ENCODE results near the gene PHF12.

Gene PHF12

GRCh38 chr17:28874750-28875149, 76.6 kb downstream of the PHF12 start:
- H3K36me3 ChIP-seq, result peaks cover 12 to 24% (median 17%) of the 10 kb centered on the region in 3 donors
- H3K27me3 ChIP-seq, result no peaks in the 10 kb centered on the region
- H3K27ac ChIP-seq, result no peak overlapping the region
- H3K4me1 ChIP-seq, result no peaks in the 10 kb centered on the region
- intact Hi-C loops (cut with DNase I; ENCODE audit: low total_unique reads), result no loop called here
- no peak overlapping the region for H3K4me3 ChIP-seq
- TF ChIP-seq, protein P1, sequence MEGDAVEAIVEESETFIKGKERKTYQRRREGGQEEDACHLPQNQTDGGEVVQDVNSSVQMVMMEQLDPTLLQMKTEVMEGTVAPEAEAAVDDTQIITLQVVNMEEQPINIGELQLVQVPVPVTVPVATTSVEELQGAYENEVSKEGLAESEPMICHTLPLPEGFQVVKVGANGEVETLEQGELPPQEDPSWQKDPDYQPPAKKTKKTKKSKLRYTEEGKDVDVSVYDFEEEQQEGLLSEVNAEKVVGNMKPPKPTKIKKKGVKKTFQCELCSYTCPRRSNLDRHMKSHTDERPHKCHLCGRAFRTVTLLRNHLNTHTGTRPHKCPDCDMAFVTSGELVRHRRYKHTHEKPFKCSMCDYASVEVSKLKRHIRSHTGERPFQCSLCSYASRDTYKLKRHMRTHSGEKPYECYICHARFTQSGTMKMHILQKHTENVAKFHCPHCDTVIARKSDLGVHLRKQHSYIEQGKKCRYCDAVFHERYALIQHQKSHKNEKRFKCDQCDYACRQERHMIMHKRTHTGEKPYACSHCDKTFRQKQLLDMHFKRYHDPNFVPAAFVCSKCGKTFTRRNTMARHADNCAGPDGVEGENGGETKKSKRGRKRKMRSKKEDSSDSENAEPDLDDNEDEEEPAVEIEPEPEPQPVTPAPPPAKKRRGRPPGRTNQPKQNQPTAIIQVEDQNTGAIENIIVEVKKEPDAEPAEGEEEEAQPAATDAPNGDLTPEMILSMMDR (IDR thresholded peaks at IDR 0.05), result no peak
- H3K9me3 ChIP-seq, result no peaks in the 10 kb centered on the region
- DNase-seq, result no peak

GRCh38 chr17:28873839-28874238, 77.5 kb downstream of the PHF12 start:
- Histone ChIP-seq H3K27ac (no peak overlapping the region), H3K4me3 (no peak overlapping the region)
- intact Hi-C loops (cut with DNase I; ENCODE audit: low total_unique reads), result no loop called here

DNA sequence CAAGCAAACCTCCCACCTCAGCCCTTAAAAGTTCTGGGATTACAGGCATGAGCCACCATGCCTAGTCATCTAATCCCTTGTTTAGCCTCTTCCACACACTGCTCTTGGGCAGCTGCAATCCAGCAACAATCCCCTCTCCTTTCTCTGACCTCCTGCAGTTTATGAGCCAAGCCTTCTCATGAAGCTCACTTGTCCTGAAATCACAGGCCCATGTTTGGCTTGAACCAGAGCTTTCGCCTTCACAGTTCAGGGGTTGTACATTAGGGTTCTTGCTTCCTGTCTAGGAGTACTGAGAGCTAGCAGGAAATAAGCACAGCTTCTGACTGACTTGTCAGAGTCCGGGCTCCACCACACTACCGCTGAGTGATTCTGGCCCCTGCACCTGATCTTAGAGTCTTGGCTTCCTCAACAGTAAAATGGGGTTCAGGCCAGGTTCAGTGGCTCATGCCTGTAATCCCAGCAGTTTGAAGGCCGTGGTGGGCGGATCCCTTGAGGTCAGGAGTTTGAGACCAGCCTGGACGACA, 80.2 kb downstream of the PHF12 start:
- Histone ChIP-seq H3K36me3 (no peaks in the 10 kb centered on the region), H3K9me3 (no peaks in the 10 kb centered on the region), H3K4me1 (no peaks in the 10 kb centered on the region), H3K27me3 (no peaks in the 10 kb centered on the region), H3K4me3 (no peak overlapping the region), H3K27ac (no peak overlapping the region)
- no peak for DNase-seq
- TF ChIP-seq, protein P1 (IDR thresholded peaks at IDR 0.05), result no peak
- intact Hi-C loops (cut with DNase I; ENCODE audit: low total_unique reads), result no loop called here

More at GRCh38 chr17:28873839-28874238, 77.5 kb downstream of the PHF12 start:
- H3K9me3 ChIP-seq, result no peaks in the 10 kb centered on the region
- no peak for DNase-seq
- TF ChIP-seq, protein P1 (IDR thresholded peaks at IDR 0.05), result no peak
- peaks cover 3 to 15% (median 8%) of the 10 kb centered on the region in 3 donors for H3K36me3 ChIP-seq
- H3K27me3 ChIP-seq, result no peaks in the 10 kb centered on the region
- no peaks in the 10 kb centered on the region for H3K4me1 ChIP-seq

DNA sequence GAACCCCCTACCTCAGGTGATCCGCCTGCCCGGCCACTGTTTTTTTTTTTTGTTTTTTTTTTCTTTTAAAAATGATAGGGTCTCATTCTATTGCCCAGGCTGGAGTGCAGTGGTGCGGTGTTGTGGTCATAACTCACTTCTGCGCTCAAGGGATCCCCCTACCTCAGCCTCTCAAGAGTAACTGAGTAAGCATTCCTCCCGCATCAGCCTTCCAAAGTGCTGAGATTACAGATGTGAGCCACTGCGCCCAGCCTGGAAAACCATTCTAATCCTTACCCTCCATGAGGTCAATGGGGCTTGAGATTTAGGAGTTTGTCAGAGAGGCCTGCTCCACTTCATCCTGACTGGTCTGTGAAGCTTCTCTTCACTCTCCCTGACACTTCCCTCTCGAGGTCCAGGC, 84.0 kb downstream of the PHF12 start:
- intact Hi-C loops (cut with DNase I; ENCODE audit: low total_unique reads), result no loop called here
- Histone ChIP-seq H3K27ac (no peak overlapping the region), H3K4me1 (no peaks in the 10 kb centered on the region), H3K9me3 (no peaks in the 10 kb centered on the region), H3K27me3 (no peaks in the 10 kb centered on the region), H3K36me3 (peaks cover 0 to 7% (median 0%) of the 10 kb centered on the region in 3 donors), H3K4me3 (no peak overlapping the region)
- TF ChIP-seq, protein P1 (IDR thresholded peaks at IDR 0.05), result no peak
- DNase-seq, result no peak

- Histone ChIP-seq H3K36me3 (peaks cover 0 to 18% (median 5%) of the 10 kb centered on the region in 3 donors), H3K4me1 (no peaks in the 10 kb centered on the region), H3K27me3 (no peaks in the 10 kb centered on the region), H3K4me3 (no peak overlapping the region), H3K27ac (no peak overlapping the region), H3K9me3 (no peaks in the 10 kb centered on the region)
- TF ChIP-seq, protein P1 (IDR thresholded peaks at IDR 0.05), result no peak
- no peak for DNase-seq
- intact Hi-C loops (cut with DNase I; ENCODE audit: low total_unique reads), result no loop called here
Measured at GRCh38 chr17:28865946-28866752, 85.2 kb downstream of the PHF12 start.
